B cell (primary cell): Measurements from ENCODE around the gene CMTM6. TPM values are rescaled to one million over a fixed set of nuclear protein-coding genes. Genes with fewer than 3 reads are reported as not detected.

Experiments
- polyA plus RNA-seq: library from polyadenylated mRNA; depleted of rRNA; stranded (reverse); fragments of >200 nt; gene quantifications from 2 replicates; pipeline ENCODE4 v1.2.3, GENCODE V29; 2012
- small RNA-seq: library from RNA; depleted of rRNA; stranded (forward); fragments of <200 nt; gene quantifications from one replicate; pipeline ENCODE3, GENCODE V24; 2012; ENCODE audit warnings: low replicate concordance, low read depth; ENCODE audit not compliant: insufficient read length
- total RNA-seq, 2 donors: library from RNA; stranded (reverse); fragments of 120-200 nt in 1 of 2; gene quantifications; 1 replicate in 1 of 2; 2 replicates in 1 of 2; pipeline versions ENCODE4 v1.2.3 to v1.2.4, GENCODE V29; 2013 to 2022

The CMTM6 gene
- total and polyA plus RNA-seq, 2 donors (not counting 1 experiment from before 2014, with no cell fraction given), result 19.2 to 66.3 TPM

Small RNAs within 50 kb of the gene (small RNA-seq; reads per million reads assigned to genes)
- not detected for gene MIR548AY

Other genes starting within 250 kb of the CMTM6 start
- gene CMTM7, start 111.0 kb downstream of the CMTM6 start, total RNA-seq, result 68.4 and 71.5 TPM in 2 replicates
- gene CMTM7, start 111.0 kb downstream of the CMTM6 start, polyA plus RNA-seq, result 45.9 and 76.1 TPM in 2 replicates
- gene DYNC1LI1, start 68.0 kb upstream of the CMTM6 start, total RNA-seq, result 38.8 and 47.8 TPM in 2 replicates
- 15.0 and 17.8 TPM in 2 replicates for gene DYNC1LI1, start 68.0 kb upstream of the CMTM6 start, polyA plus RNA-seq
- gene CNOT10, start 182.3 kb upstream of the CMTM6 start, total RNA-seq, result 66.2 and 69.0 TPM in 2 replicates
- 22.6 and 25.4 TPM in 2 replicates for gene CNOT10, start 182.3 kb upstream of the CMTM6 start, polyA plus RNA-seq